SU-DHL-6 (cell line): ENCODE results near the gene FAM171A1.

Source experiments
- H2AFZ ChIP-seq: fragments of 200-600 bp; sonication (generic); 2 replicates; pipeline ENCODE4 v1.6.1; 2014; ENCODE audit warnings: low read depth, mild to moderate bottlenecking, moderate library complexity, mixed read lengths, antibody characterized with exemption, low read length; ENCODE audit not compliant: severe bottlenecking
- H3F3A ChIP-seq: fragments of 200-600 bp; shearing (Covaris generic); 2 replicates; pipeline ENCODE4 v1.6.0; 2016; ENCODE audit warnings: antibody characterized with exemption, mild to moderate bottlenecking; ENCODE audit not compliant: insufficient read depth
- H3K27ac ChIP-seq: fragments of 200-600 bp; sonication (generic); 2 replicates; pipeline ENCODE4 v1.5.1; 2016; ENCODE audit warnings: low read depth, mild to moderate bottlenecking, low read length, moderate library complexity, mixed read lengths
- H3K27me3 ChIP-seq: fragments of 200-600 bp; sonication (generic), shearing (Covaris generic); 2 replicates; pipeline ENCODE4 v1.6.0; 2014; ENCODE audit warnings: mild to moderate bottlenecking, low read length
- H3K36me3 ChIP-seq: fragments of 200-600 bp; sonication (generic); 2 replicates; pipeline ENCODE4 v1.6.1; 2014; ENCODE audit warnings: mild to moderate bottlenecking, low read length, mixed read lengths
- H3K4me2 ChIP-seq: fragments of 300-600, 200-600 bp; shearing (Covaris generic), sonication (generic); 2 replicates; pipeline ENCODE4 v1.6.0; 2014; ENCODE audit warnings: low read length, low read depth, mild to moderate bottlenecking; ENCODE audit not compliant: poor library complexity, severe bottlenecking
- H3K4me3 ChIP-seq: fragments of 200-600 bp; sonication (generic); 2 replicates; pipeline ENCODE4 v1.5.1; 2014; ENCODE audit warnings: antibody characterized with exemption, low read length, mild to moderate bottlenecking, mixed read lengths; ENCODE audit not compliant: insufficient read depth, poor library complexity, severe bottlenecking
- H3K79me2 ChIP-seq: fragments of 200-600 bp; sonication (generic); 2 replicates; pipeline ENCODE4 v1.6.1; 2014; ENCODE audit warnings: mild to moderate bottlenecking, low read length, moderate library complexity; ENCODE audit not compliant: insufficient read depth
- H3K9ac ChIP-seq: fragments of 200-600 bp; sonication (generic); 2 replicates; pipeline ENCODE4 v1.7.0; 2014; ENCODE audit warnings: mild to moderate bottlenecking, low read length
- H3K9me2 ChIP-seq: fragments of 200-600 bp; sonication (generic); replicated peaks from 2 replicates; pipeline ENCODE4 v1.6.1; 2014; ENCODE audit warnings: low read length; ENCODE audit not compliant: insufficient read depth
- H3K9me3 ChIP-seq: fragments of 200-600 bp; sonication (generic); 2 replicates; pipeline ENCODE4 v1.6.1; 2014; ENCODE audit warnings: low read length, mixed read lengths; ENCODE audit not compliant: insufficient read depth
- H4K20me1 ChIP-seq: fragments of 200-600 bp; sonication (generic); 2 replicates; pipeline ENCODE4 v1.6.1; 2014; ENCODE audit warnings: low read depth, mild to moderate bottlenecking, antibody characterized with exemption, low read length, moderate library complexity, mixed read lengths
- CTCF ChIP-seq: fragments of 200-600 bp; sonication (generic); IDR thresholded peaks from one replicate; pipeline ENCODE4 v1.5.1; 2017; ENCODE audit warnings: antibody characterized with exemption, mild to moderate bottlenecking, low read length, moderate library complexity; ENCODE audit not compliant: insufficient read depth, poor library complexity, severe bottlenecking
- EZH2phosphoT487 ChIP-seq: fragments of 200-600 bp; sonication (generic), shearing (Covaris generic); conservative IDR thresholded peaks from 2 replicates; pipeline ENCODE4 v1.6.1; 2018; ENCODE audit warnings: mild to moderate bottlenecking, antibody characterized with exemption, low read length, moderate library complexity, mixed read lengths

FAM171A1 gene

GRCh38 chr10:15379078-15379477, 8.0 kb upstream of the FAM171A1 start:
- H3K27ac ChIP-seq: no peak overlapping the region
- no peaks in the 10 kb centered on the region for H3K9me2 ChIP-seq
- H2AFZ ChIP-seq: no peak overlapping the region
- H4K20me1 ChIP-seq: no peaks in the 10 kb centered on the region
- no peak overlapping the region for H3K4me3 ChIP-seq
- H3F3A ChIP-seq: no peaks in the 10 kb centered on the region
- no peak overlapping the region for H3K9ac ChIP-seq
- H3K27me3 ChIP-seq: no peaks in the 10 kb centered on the region
- H3K4me2 ChIP-seq: no peak overlapping the region
- no peaks in the 10 kb centered on the region for H3K9me3 ChIP-seq
- TF ChIP-seq EZH2phosphoT487: no peak
- TF ChIP-seq CTCF: no peak
- H3K79me2 ChIP-seq: no peaks in the 10 kb centered on the region
- no peaks in the 10 kb centered on the region for H3K36me3 ChIP-seq

GRCh38 chr10:15378569-15378968, 7.5 kb upstream of the FAM171A1 start:
- H3K4me2 ChIP-seq: no peak overlapping the region
- H3K27ac ChIP-seq: no peak overlapping the region
- no peaks in the 10 kb centered on the region for H3K9me2 ChIP-seq
- no peaks in the 10 kb centered on the region for H3K79me2 ChIP-seq
- H3K36me3 ChIP-seq: no peaks in the 10 kb centered on the region
- TF ChIP-seq EZH2phosphoT487 (no peak), CTCF (no peak)
- no peaks in the 10 kb centered on the region for H3K27me3 ChIP-seq
- no peaks in the 10 kb centered on the region for H4K20me1 ChIP-seq
- H3K9me3 ChIP-seq: no peaks in the 10 kb centered on the region
- no peak overlapping the region for H2AFZ ChIP-seq
- no peak overlapping the region for H3K9ac ChIP-seq
- no peaks in the 10 kb centered on the region for H3F3A ChIP-seq
- H3K4me3 ChIP-seq: no peak overlapping the region

GRCh38 chr10:15374566-15374965, 3.5 kb upstream of the FAM171A1 start:
- no peak overlapping the region for H2AFZ ChIP-seq
- no peaks in the 10 kb centered on the region for H3K9me2 ChIP-seq

More at GRCh38 chr10:15374566-15374965, 3.5 kb upstream of the FAM171A1 start:
- TF ChIP-seq CTCF (no peak), EZH2phosphoT487 (no peak)
- Histone ChIP-seq H3K36me3 (no peaks in the 10 kb centered on the region), H3K9ac (no peak overlapping the region), H4K20me1 (no peaks in the 10 kb centered on the region), H3K79me2 (no peaks in the 10 kb centered on the region), H3K4me2 (no peak overlapping the region), H3K4me3 (no peak overlapping the region), H3K9me3 (no peaks in the 10 kb centered on the region), H3K27me3 (no peaks in the 10 kb centered on the region), H3K27ac (no peak overlapping the region), H3F3A (no peaks in the 10 kb centered on the region)
